NCI-H345 treated with DMSO at 0.1 percent for 48 hours (cell line): ENCODE measurements around the gene LRP5.

Experiments
- DNase-seq: peaks from one replicate; lab custom pipeline; 2025; ENCODE audit not compliant: unreplicated experiment; lab: John Stamatoyannopoulos, UW

LRP5 gene

GRCh38 chr11:68345776-68346461, 33.5 kb downstream of the LRP5 start:
- DNase-seq: no peak

- DNase-seq: no peak
Measured at GRCh38 chr11:68346462-68346790, 34.0 kb downstream of the LRP5 start.

- no peak for DNase-seq
Measured at GRCh38 chr11:68347345-68347744, 35.0 kb downstream of the LRP5 start.

GRCh38 chr11:68347841-68348240, 35.5 kb downstream of the LRP5 start:
- no peak for DNase-seq

GRCh38 chr11:68349461-68350249, 37.3 kb downstream of the LRP5 start:
- DNase-seq: no peak

- no peak for DNase-seq
Measured at GRCh38 chr11:68350759-68351449, 38.5 kb downstream of the LRP5 start.

GRCh38 chr11:68351450-68352275, 39.3 kb downstream of the LRP5 start:
- no peak for DNase-seq

- DNase-seq: no peak
Measured at GRCh38 chr11:68352591-68352990, 40.2 kb downstream of the LRP5 start.

- no peak for DNase-seq
Measured at GRCh38 chr11:68353118-68353517, 40.7 kb downstream of the LRP5 start.

GRCh38 chr11:68353669-68354068, 41.3 kb downstream of the LRP5 start:
- DNase-seq: no peak

GRCh38 chr11:68354148-68354872, 41.9 kb downstream of the LRP5 start:
- DNase-seq: no peak

GRCh38 chr11:68355471-68355870, 43.1 kb downstream of the LRP5 start:
- no peak for DNase-seq

- DNase-seq: no peak
Measured at GRCh38 chr11:68357568-68357967, 45.2 kb downstream of the LRP5 start.

- DNase-seq: no peak
Measured at GRCh38 chr11:68358416-68358815, 46.0 kb downstream of the LRP5 start.

- no peak for DNase-seq
Measured at GRCh38 chr11:68361702-68362101, 49.3 kb downstream of the LRP5 start.

- no peak for DNase-seq
Measured at GRCh38 chr11:68362801-68363379, 50.5 kb downstream of the LRP5 start.

- no peak for DNase-seq
Measured at GRCh38 chr11:68363776-68364175, 51.4 kb downstream of the LRP5 start.

GRCh38 chr11:68364581-68364980, 52.2 kb downstream of the LRP5 start:
- DNase-seq: no peak

GRCh38 chr11:68365943-68366435, 53.6 kb downstream of the LRP5 start:
- DNase-seq: no peak

- no peak for DNase-seq
Measured at GRCh38 chr11:68367252-68367651, 54.9 kb downstream of the LRP5 start.
